8988T (cell line): ENCODE data around the gene CABCOCO1.

ENCODE experiments used
- DNase-seq: peaks from one replicate; pipeline ENCODE4 v3.0.0; 2011

The CABCOCO1 gene, protein sequence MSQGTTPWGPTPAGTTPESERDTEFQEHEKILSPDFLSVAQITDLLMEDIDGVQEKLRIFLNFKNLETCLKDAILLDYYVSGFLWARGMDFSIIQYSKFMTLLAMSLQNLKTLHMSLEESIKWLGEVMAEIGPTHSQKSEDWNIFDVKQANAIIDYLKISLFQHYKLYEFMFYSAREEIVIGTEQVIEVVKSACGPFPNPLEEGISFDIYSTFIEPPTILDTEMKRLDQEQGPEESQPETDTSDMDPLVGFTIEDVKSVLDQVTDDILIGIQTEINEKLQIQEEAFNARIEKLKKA

DNA sequence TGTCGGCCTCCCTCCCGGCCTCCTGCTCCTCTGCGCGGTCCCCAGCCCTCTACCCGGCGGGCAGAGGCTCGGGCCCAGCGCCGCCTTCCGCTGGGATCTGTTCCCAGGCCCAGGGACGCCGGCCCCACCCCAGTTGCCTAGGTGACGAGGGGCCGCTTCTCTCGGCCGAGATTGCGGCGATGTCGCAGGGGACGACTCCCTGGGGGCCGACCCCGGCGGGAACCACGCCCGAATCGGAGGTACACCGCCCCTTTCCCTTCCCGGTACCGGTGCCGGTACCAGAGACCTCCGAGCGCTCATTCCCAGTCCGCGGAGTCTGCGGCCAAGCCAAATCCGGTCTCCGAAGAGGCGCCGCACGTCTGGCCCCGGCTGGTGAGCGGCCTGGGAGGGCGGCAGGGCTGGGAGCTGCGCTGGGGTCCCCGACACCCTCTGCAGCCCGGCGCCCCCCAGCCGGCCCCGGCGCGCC lies at the start of gene CABCOCO1:
Gene CABCOCO1, plus strand, starts transcription at position 136 of the 466 bp plus-strand sequence. Its CDS starts 44 bp downstream, at position 180.
- DNase-seq = no peak

DNA sequence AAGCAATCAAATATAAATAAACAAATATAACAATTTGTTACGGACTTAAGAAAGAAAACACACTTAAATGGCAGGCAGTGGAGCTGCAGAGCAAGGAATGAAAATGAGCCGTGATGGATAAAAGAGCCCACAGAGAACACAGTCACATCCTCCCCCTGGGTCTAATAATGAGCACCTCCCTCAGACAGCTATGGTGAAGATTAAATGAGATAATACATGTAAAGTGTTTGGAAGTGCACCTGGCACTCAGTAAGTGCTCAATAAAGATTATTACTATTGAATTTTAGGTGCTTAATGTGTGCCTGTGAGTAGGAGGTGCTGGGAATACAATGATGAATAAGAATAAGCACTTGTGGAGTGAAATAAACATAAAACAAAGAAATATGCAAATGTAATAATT lies 49.1 kb upstream of the CABCOCO1 start:
- no peak for DNase-seq

DNA sequence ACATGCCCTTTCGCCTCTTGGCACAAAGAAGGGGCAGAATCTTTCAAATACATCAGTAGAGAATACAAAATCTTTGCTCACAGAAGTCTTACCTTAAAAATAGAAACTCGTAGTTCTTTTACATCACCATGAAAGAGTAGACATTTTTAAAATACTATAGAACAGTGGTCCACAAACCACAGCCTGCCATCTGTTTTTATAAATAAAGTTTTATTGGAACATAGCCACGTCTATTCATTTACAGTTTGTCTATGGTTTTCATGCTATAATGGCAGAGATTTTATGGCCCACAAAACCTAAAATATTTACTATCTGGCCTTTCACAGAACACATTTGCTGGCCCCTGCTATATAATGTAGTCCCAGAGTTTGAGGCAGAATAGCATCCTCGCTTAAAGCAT lies 46.1 kb upstream of the CABCOCO1 start:
- DNase-seq = no peak

DNA sequence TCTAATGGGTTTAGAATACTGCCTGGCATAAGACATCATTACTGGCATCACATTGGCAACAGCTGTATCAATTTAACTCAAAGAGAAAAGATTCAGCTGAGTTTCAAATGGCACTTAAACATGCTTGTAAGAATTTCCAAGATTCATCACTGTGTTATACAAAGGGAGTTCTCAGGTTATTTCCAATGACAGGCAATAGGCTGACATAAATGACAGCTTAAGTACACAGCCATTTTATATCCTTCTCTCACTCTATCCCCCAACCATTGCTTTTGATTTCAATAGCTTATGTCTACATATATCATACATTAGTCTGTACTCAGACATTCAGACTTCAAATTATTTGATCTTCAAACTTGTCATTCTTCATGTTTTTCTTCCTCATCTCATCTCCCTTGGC lies 45.5 kb upstream of the CABCOCO1 start:
- DNase-seq = no peak

DNA sequence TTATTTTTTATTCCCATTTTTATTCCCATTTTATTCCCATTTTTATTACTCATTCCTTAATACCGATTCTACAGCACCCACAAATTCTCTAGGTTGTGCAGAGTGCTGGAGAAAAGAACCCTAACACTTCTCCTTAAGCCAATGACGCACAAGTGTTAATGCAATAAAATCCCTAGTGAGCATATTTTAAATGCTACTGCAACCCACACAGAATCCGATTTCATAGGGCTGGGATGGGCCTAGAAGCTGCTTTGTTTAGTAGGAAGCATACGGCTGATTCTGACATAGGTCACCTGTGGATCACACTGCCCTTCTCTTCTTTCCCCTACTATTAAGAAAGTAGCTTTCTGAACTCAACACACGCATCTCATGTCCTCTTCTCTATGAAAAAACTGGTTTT lies 45.1 kb upstream of the CABCOCO1 start:
- no peak for DNase-seq

DNA sequence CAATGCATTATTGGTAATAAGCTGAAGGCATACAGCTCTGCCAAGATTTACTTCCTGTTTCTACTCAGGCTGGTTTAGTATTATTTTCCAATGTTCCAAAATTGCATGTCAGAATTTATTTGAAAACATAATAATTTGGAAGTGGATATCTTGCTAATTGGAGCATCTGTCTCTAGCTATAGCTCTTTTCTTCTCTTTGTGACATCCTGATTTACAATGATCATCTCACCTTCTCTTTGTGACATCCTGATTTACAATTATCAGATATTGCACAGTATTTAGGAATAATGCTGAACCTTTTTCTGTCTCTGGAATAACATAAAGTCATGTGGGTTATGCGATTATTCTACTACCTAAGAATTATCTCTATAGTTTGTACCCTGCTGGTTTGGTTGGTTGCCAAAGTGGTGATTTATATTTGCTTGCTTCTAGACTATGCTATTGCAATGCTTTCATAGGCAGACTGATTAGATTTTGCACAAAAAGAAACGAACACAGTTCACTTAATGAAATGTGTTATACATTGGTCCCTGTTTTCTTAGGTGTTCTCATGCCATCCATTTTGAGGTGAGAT lies 44.3 kb upstream of the CABCOCO1 start:
- DNase-seq = no peak

DNA sequence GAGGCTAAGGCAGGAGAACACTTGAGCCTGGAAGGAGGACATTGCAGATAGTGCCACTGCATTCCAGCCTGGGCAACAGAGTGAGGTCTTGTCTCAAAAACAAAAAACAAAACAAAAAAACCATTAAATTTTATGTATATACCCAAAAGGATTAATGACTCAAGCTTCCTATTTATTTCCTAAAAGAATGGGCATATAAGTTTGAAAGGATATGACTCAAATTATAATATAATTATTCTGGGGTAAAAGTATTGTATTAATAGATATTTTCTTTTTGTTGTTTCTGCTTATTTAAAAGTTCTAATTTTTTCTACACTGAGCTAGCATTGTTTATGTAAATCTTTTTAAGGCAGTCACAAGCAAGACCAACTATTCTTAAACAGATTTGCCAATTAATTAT lies 42.2 kb upstream of the CABCOCO1 start:
- no peak for DNase-seq

DNA sequence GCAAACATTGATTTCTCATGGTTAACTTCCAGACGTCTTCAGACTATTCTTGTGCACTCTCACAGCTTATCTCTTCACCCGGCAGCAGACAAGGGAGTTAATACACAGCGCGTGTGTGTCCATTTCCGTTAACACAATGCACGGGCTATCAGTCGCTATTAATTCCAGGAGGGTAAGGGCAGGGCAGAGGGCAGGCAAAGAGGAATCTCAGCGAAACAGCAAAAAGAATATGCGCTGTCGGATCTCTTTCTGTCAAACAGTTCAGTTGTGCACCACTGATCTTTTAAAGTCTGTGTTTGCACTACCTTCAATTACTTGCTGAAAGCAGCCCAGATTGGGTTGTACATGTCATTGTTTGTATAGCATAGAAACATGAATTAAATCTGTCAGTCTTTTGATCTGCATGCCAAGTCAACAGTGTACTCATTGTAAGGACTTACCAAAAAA lies 41.1 kb upstream of the CABCOCO1 start:
- DNase-seq = no peak

DNA sequence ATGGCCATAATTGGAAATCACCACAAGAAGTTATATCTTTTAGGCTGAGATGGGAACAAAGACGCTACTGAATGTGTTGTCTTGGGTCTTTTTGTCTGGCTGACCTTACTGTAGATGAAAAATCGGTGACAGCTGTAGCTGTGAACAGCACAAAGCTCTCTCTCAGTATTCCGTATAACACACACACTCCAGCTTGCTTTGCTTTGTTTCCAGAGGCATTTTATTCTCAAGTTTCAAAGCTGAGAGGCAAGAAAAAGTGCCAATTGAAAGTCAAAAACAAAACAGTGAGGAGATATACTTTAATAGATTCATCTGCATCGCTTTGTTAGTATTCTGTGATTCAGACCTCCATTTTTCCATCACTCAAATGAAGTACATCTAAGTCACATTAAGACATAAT lies 39.6 kb upstream of the CABCOCO1 start:
- DNase-seq = no peak

DNA sequence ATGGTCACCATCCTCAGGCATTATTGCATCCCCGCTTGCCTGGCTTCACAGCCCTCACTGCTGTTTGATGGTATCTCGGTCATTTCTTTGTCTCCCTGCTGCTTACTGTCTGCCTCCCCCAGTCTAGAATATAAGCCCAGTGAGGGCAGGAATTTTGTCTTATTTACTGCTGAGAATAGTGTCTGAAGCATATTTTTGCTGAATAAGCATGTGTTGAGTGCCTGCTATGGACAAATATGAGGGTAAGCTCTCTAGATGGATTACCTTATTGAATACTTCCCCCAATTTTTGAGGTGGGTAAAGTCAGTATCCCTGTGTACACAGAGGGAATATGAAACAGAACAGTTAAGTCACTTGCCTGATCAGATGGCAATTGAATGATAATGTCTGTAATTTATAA lies 36.5 kb upstream of the CABCOCO1 start:
- DNase-seq = no peak

DNA sequence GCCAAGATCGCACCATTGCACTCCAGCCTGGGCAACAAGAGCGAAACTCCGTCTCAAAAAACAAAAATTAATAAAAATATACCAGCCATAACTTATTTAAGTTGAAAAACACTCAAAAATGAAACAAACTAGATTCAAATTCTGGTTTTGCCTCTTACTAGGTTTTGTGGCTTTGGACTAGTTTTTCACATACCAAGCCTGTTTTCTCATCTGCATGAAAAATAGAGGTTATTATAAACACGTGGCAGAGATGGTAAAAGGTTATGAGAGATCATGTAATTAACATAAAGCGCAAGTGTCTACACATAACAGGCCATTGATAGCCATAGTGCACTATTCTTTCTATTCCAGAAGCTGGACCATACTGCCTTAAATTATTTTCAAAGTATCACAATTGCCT lies 35.5 kb upstream of the CABCOCO1 start:
- DNase-seq = no peak

DNA sequence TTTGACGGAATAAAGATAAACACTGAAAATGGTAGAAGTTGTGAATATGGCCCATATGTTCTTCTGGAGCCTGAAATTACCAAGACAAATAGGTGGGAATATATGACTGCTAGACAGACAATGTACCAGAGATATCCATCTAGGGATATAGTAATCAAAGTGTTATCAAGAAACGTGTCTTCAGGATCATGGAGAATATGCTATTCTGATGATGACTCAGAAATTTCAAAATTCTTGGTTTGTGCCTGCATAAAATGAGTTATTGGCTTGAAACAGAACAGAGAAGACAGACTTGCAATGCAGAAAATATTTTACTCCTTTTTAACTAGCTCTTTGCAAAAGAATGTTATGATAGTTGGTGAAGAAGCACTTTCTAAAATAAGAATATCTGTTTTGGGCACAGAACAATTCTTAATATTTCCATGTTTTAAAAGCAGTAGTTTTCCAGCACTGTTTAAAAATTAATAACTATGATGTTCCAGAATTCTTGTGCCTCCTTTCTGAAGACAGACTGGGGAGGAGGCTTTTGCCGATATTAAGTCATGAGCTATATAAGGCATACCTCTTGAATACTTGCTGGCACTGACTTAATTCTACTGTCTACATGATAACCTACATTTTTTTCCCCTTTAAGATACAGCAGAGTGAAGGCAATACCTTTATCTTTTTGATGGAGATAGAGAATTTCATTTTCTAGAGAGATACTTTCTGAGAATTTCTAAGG lies 34.4 kb upstream of the CABCOCO1 start:
- DNase-seq = no peak

DNA sequence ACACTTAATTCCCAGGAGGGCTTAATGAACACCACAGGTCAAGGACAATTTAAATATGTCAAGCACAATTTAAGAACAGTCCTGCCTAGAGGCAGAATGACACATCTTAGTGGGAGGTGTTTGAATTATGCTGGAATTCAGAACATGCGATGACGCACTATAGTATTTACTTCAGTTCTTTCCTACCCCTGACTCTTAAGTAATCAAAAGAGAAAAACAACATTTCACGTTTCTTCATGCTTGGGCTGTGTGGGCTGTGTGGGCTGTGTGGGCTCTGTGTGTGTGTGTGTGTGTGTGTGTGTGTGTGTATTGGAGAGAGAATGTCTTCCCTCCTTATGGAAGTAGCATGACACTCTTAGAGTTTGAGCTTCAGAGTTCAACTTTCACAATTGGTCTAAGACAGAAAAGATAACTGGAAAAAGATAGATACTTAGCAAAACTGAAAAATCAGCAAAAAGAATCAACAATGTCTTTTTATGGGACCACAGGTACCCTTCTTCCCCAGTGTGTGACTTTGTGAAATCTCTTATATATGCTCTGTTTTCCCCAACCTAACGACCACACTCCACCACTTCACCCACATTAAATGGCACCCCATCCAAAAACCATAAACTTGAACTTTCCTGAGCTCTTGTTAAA lies 33.7 kb upstream of the CABCOCO1 start:
- no peak for DNase-seq

DNA sequence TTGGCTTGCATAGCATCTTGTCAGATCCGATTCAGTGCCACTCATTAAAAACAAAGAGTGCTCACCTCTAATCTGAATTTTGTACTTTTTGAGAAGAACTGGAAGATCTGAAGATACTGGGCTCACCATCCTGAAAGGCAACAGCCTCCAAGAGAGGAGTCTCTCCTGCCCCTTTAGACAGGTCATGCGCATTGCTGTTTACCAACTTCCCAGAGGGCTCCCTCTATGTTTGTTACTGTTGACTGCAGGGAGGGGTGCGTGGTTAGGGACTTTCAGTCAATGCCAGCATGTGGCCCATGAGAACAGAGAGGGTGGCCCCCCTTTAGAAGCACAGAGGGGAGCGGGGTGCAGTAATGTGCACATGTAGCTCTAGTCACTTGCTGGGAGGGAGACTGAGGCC lies 33.2 kb upstream of the CABCOCO1 start:
- no peak for DNase-seq

DNA sequence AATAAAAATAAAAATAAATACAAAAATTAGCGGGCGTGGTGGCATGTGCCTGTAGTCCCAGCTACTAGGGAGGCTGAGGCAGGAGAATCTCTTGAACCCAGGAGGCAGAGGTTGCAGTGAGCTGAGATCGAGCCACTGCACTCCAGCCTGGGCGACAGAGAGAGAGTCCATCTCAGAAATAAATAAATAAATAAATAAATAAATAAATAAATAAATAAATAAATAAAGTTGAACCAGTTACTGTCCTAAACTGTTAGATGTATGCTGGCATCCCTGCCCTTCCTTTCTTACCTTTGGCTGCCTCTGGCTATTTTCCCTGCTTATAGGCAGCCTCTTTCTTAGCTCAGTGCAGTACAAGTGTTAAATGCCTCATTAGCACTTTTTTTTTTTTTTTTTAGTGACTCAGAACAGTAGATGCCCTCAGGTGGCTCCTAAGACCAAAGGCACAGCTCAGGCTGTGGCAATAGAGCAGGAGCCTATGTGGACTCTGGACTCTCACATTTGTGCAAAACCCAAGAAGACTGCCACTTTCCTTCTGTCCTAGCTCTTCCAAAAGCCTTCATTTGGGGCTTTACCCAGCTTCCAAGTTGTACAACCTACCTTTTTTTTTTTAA lies 30.6 kb upstream of the CABCOCO1 start:
- no peak for DNase-seq

DNA sequence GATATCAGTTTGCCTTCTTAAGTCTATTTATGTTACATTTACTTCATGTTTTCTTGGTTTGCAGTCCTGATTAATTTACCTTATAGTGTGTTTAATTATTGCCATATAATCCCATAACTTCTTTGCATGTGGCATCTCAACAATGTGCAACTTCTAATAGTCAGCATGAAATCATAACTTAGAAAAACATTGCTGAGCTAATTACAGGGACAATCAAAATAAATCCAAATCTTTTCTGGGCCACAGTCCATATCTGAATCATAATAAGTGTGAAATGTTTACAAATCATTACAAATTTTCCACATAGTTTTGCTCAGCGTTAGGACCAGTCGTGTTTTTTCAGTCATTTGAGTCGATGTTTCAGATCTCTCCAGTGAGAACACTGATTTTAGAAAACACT lies 29.1 kb upstream of the CABCOCO1 start:
- DNase-seq = no peak

DNA sequence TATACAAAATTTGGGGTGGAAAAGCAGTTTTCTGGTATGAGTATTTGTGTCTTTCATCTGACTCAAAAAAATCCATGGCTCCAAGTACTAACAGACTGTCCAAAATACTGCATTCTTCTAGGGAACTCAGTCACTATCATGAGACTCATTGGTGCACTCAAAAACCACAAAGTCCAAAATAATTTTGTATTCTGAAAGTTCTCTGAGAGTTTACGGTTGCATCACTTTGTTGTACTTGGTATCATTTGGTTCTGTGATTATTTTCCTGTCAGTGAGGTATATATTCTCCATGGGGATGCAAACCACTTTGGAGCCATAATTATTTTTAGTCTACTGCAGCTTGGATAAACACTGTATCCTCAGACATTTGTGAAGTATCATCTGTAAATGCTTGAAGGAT lies 28.0 kb upstream of the CABCOCO1 start:
- no peak for DNase-seq

DNA sequence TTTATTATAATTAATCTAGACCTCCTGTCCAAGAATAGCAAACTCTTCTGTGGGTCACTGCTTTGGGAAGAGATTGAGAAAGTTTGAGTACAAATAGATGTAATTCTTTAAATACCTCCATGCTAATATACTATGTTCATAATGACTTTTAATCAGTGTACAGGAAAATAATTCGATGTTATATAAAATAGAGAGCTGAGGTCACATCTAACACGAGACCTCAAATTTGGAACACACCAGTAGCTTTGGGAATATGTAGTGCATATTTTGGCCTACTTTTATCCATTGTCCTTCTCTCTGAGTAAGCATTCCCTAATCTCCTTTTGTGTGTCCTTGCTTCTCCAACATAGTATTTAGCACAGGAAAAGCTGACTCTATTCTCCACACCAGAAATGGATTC lies 27.3 kb upstream of the CABCOCO1 start:
- DNase-seq = no peak

DNA sequence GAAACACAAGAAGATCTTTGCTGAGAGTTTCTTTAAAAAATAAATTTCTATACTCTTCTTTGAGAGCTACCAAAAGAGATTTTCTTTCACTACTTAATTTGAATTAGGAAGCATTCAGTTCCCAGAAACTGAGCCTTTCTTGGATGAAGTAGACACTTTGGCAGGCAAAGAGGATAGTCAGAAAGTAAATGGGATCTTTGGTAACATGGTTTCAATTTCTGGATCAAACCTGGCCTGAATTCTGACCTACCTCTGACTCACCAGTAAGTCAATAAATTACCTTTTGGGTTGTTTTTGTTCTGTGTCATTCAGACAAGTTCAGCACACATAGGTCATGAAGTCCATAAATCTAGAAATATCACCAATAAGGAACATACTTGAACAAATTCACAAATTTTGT lies 26.8 kb upstream of the CABCOCO1 start:
- DNase-seq = no peak

DNA sequence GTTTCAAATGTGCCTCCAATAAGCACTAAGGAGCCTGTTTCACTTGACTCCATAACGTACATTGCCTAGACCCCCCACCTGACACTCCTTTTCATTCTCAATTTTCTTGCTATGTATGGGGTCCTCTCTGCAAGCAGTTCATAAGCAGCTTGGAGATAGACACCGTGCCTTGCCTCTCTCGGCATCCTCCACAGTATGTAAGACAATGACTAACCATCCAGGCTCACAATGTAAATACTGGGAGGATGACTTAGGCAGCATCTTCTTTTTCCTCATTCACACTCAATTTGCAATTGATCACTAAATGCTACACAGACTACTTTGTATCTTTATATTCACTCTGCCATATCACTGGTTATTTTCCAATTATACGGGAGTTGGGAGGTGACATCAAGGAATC lies 22.8 kb upstream of the CABCOCO1 start:
- DNase-seq = no peak

DNA sequence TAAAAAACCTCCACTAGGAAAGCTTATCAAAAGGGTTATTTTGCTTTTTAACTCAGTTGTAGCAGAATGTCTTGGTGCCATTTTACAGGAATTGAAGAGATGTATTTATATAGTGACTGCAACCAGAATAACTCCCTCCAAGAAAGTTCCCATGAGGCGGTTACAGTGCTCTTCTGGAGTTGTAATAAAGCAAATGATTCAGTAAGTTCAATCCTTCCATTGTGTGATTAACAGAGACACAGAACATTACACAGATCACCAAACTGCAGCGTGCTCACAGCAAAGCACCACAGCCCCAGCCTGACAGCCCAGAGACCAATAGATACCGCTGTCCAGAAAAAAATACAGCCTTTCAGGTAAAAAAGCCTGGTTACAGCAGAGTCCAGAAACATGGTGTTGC lies 21.9 kb upstream of the CABCOCO1 start:
- DNase-seq = no peak

DNA sequence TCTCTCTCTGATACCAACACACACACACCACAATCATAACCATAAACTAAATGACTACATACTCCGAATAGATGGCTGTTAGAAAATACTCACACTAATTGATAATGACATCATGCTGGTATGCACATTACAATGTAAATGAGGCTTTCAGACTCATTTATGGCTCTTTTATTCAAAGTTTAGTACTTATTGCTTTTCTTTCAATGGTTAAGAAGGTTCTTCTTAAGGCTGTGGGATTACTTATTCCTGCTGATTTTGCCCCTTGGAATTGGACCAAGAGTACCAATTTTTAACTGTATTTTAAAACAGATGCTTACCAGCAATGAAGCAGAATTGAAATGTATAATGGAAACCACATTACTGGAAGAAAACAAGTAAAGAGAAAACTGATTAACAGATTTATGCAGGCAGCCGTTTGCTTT lies 20.6 kb upstream of the CABCOCO1 start:
- no peak for DNase-seq

DNA sequence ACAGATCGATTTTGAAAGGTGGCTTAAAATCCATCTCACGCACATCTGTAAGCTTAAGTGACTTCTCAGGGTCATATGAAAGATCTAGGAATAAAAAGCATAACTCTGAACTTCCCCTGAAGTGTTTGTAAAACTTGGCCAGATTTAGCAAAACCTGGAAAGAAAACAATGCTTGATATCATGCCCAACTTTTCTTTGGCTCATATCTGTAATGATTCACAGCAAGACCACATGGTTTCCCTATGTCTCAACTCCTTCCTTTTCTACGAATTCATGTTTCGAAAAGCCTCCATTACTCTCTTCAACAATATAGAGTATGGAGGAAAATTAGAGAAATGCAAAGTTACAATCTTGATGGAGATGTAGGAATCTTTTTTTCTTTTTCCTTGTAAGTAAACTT lies 20.1 kb upstream of the CABCOCO1 start:
- DNase-seq = no peak
